OCI-LY3 (cell line): ENCODE measurements around the gene HPD.

Experiments
- H2AFZ ChIP-seq: fragments of 200-600, 300-600 bp; shearing (Covaris generic); 2 replicates; pipeline ENCODE4 v1.6.0; 2014; ENCODE audit warnings: antibody characterized with exemption, low read depth, low read length
- H3K27ac ChIP-seq: fragments of 200-600, 300-600 bp; sonication (generic); 2 replicates; pipeline ENCODE4 v1.5.1; 2014; ENCODE audit warnings: mild to moderate bottlenecking, low read length, moderate library complexity, mixed read lengths
- H3K27me3 ChIP-seq: fragments of 200-600, 300-600 bp; sonication (generic); 2 replicates; pipeline ENCODE4 v1.6.1; 2014; ENCODE audit warnings: low read depth, low read length, mixed read lengths
- H3K36me3 ChIP-seq: fragments of 200-600, 300-600 bp; sonication (generic); replicated peaks from 2 replicates; pipeline ENCODE3; 2014; ENCODE audit warnings: low read depth, low read length, mixed read lengths
- H3K4me1 ChIP-seq: fragments of 300-600, 200-600 bp; sonication (generic); 2 replicates; pipeline ENCODE4 v1.6.1; 2014; ENCODE audit warnings: low read length, mixed read lengths
- H3K4me2 ChIP-seq: fragments of 200-600, 300-600 bp; sonication (generic); 2 replicates; pipeline ENCODE4 v1.6.1; 2014; ENCODE audit warnings: low read length, mixed read lengths
- H3K4me3 ChIP-seq: fragments of 300-600, 200-600 bp; sonication (generic); 2 replicates; pipeline ENCODE4 v1.5.1; 2014; ENCODE audit warnings: antibody characterized with exemption, mild to moderate bottlenecking, low read length, moderate library complexity
- H3K79me2 ChIP-seq: fragments of 300-600, 200-600 bp; shearing (Covaris generic); 2 replicates; pipeline ENCODE4 v1.6.1; 2014; ENCODE audit warnings: mild to moderate bottlenecking, low read length, mixed read lengths
- H3K9ac ChIP-seq: fragments of 300-600, 200-600 bp; shearing (Covaris generic); 2 replicates; pipeline ENCODE4 v1.6.0; 2014; ENCODE audit warnings: mild to moderate bottlenecking, low read length, moderate library complexity
- H3K9me3 ChIP-seq: fragments of 200-600, 300-600 bp; shearing (Covaris generic); 2 replicates; pipeline ENCODE4 v1.6.1; 2014; ENCODE audit warnings: low read length, mixed read lengths; ENCODE audit not compliant: insufficient read depth
- H4K20me1 ChIP-seq: fragments of 200-600, 300-600 bp; sonication (generic); 2 replicates; pipeline ENCODE4 v1.6.1; 2016; ENCODE audit warnings: low read length, mixed read lengths; ENCODE audit not compliant: insufficient read depth
- CTCF ChIP-seq: fragments of 200-600, 300-600 bp; sonication (generic); IDR thresholded peaks from 2 replicates; pipeline ENCODE4 v1.5.1; 2014; ENCODE audit warnings: antibody characterized with exemption, low read length, low read depth
- EZH2phosphoT487 ChIP-seq: fragments of 200-600 bp; shearing (Covaris generic); IDR thresholded peaks from 2 replicates; pipeline ENCODE4 v1.6.1; 2018; ENCODE audit warnings: antibody characterized with exemption, mixed run types, low read depth

Gene HPD

GRCh38 chr12:121830588-121831265, 27.9 kb downstream of the HPD start:
- Histone ChIP-seq H3K9ac (no peak overlapping the region), H3K27ac (no peak overlapping the region), H3K36me3 (peaks cover 52% of the 10 kb centered on the region), H3K4me2 (no peak overlapping the region), H3K4me1 (no peaks in the 10 kb centered on the region), H3K4me3 (no peak overlapping the region), H3K27me3 (no peaks in the 10 kb centered on the region), H3K79me2 (no peaks in the 10 kb centered on the region), H4K20me1 (no peaks in the 10 kb centered on the region), H3K9me3 (no peaks in the 10 kb centered on the region), H2AFZ (no peak overlapping the region)
- TF ChIP-seq CTCF, result no peak
- TF ChIP-seq EZH2phosphoT487, result no peak

- H3K4me2 ChIP-seq, result no peak overlapping the region
- H3K36me3 ChIP-seq, result peaks cover 54% of the 10 kb centered on the region
These were observed 28.5 kb downstream of the HPD start for GRCh38 chr12:121830134-121830533.

DNA sequence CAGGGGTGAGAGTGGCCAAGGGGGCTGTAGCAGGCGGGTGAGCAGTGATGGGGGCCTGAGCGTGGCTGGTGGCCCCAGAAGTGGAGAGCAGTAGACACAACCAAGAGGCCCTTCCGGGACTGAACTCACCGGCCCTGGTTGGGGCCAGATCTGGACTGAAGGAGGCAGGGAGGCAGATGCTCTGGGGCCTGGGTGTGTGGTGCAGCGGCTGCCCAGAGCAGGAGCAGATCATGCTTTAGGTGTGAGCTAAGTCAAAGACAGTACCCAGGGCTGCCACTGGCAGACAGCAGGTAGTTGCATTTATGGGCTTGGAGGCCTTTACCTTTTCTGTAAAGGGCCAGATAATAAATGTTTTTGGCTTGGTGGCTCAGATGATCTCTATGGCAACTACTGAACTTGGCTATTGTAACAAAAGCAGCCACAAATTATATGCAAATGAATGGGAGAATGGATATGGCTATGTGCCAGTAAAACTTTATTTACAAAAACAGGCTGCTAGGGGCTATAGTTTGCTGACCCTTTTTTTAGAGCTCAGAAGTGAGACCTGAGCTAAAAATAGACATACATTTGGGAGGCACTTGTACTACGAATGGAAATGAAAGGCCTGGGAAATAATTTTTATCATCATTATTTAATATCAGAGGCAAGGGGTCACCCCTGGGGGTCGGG, 29.3 kb downstream of the HPD start:
- Histone ChIP-seq H3K4me3 (no peak overlapping the region), H3K9me3 (no peaks in the 10 kb centered on the region), H2AFZ (no peak overlapping the region), H3K79me2 (no peaks in the 10 kb centered on the region; the same call in 1 of the 2 replicates), H3K4me2 (no peak overlapping the region), H3K36me3 (peaks cover 57% of the 10 kb centered on the region), H3K9ac (no peak overlapping the region), H3K4me1 (no peaks in the 10 kb centered on the region), H4K20me1 (no peaks in the 10 kb centered on the region), H3K27ac (no peak overlapping the region), H3K27me3 (no peaks in the 10 kb centered on the region)
- TF ChIP-seq EZH2phosphoT487 (no peak), CTCF (no peak)

More at GRCh38 chr12:121830134-121830533, 28.5 kb downstream of the HPD start:
- TF ChIP-seq EZH2phosphoT487, result no peak
- no peak for TF ChIP-seq CTCF
- Histone ChIP-seq H3K9me3 (no peaks in the 10 kb centered on the region), H3K27ac (no peak overlapping the region), H3K9ac (no peak overlapping the region), H3K4me3 (no peak overlapping the region), H2AFZ (no peak overlapping the region), H3K79me2 (no peaks in the 10 kb centered on the region; the same call in 1 of the 2 replicates), H3K27me3 (no peaks in the 10 kb centered on the region), H3K4me1 (no peaks in the 10 kb centered on the region), H4K20me1 (no peaks in the 10 kb centered on the region)

DNA sequence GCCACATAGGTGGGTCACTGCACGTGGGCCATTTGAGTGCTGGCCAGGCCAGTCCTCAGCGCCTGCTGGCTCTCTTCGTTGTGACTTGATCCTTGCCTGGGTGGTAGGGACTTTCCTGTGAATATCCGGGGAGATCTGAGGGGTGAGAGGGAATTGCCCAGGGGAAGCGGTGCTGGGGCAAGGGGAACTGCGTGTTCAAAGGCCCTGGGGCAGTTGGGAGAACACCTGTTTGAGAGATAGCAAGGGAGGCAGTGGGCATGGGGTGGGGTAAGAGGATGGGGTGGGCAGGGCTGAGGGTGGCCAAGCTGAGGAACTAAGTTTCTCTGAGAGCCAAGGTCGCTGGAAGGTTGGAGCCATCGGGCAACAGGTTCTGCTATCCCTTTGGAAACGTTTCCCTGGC, 29.8 kb downstream of the HPD start:
- TF ChIP-seq EZH2phosphoT487 (no peak), CTCF (no peak)
- Histone ChIP-seq H3K36me3 (peaks cover 61% of the 10 kb centered on the region), H3K27ac (no peak overlapping the region), H3K9ac (no peak overlapping the region), H3K9me3 (no peaks in the 10 kb centered on the region), H4K20me1 (no peaks in the 10 kb centered on the region), H3K27me3 (no peaks in the 10 kb centered on the region), H3K4me3 (no peak overlapping the region), H3K79me2 (no peaks in the 10 kb centered on the region; the same call in 1 of the 2 replicates), H3K4me2 (no peak overlapping the region), H3K4me1 (no peaks in the 10 kb centered on the region), H2AFZ (no peak overlapping the region)
